ENCODE results near the gene MECR. TPM values are rescaled to one million over a fixed set of nuclear protein-coding genes. Genes with fewer than 3 reads are reported as not detected.

MECR gene
- total RNA-seq, 1 donor from 2014 or later = 33.1 TPM

DNA sequence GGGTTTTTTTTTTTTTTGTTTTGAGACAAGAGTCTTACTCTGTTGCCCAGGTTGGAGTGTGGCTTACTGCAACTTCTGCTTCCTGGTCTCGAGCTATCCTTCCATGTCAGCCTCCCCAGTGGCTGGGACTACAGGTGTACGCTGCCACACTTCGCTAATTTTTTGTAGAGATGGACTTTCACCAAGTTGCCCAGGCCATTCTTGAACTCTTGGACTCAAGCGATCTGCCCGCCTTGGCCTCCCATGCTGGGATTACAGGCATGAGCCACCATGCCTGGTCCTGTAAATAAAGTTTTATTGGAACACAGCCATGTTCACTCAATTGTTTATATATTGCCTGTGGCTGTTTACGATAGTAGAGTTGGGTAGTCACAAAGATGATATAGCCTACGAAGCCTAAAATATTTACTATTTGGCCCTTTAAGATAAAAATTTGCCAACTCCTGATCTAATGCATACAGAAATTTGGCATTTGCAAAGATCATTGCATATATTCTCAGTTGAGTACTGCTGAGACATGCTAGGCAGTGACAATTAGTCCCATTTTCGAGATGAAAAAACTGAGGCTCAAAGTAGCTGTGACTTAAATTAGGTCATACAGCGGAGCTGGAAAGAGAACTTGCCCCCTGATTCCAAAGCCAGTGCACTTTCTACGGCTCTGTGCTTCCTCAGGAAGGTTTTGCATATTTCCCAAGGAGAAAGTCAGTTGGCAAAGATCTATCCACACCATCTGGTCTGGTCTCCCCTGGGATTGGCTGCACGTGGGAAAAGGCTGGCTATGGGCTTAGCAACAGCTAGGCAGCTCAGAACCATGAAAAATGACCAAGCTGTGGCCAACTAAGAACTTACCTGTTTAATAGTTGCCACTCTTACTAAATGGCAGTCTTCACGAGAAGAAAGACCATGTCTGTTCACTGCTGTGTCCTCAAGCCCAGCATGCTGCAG lies 19.4 kb downstream of the MECR start:
- intact Hi-C loops (cut with micrococcal nuclease) = no loop called here
- DNase-seq (no peak), ATAC-seq (no peak)

DNA sequence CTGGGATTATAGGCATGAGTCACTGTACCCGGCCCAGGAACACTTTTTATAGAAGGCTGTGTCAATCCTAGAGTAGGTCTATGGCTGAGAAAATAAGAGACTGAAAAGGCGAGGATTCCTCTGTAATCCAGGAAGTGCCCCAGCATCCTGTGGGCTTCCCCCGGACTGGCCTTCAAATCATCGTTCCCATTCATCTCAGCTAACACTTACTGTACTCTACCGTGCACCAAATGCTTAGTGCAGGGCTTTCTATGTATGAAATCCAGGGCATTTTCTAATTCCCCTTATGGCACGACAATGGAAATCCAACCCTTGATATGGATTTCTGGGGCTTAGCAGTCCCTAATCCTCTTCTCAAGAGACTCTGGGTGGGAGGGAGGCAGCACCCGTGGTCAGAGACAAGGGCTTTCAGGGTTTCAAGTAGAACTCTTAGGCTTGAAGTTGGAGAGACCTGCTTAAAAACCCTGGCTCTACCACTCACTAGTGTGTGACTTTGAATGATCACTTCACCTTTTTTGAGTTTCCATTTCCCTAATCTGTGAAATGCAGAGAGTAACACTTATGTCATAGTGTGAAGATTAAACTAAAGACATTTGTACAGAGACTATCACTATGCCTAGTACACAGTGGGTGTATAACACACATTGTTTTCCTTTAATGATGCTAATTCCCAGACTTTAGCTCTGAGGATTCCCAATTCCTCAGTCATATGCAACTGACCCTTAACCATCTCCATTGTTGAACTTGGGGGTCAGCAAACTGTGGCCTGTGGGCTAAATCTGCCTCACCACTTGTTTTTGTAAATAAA lies 20.3 kb downstream of the MECR start:
- no peak for ATAC-seq
- no peak for DNase-seq
- intact Hi-C loops (cut with micrococcal nuclease) = no loop called here

GRCh38 chr1:29209173-29209572 lies 21.6 kb downstream of the MECR start:
- ATAC-seq (no peak), DNase-seq (no peak)
- intact Hi-C loops (cut with micrococcal nuclease) = no loop called here

DNA sequence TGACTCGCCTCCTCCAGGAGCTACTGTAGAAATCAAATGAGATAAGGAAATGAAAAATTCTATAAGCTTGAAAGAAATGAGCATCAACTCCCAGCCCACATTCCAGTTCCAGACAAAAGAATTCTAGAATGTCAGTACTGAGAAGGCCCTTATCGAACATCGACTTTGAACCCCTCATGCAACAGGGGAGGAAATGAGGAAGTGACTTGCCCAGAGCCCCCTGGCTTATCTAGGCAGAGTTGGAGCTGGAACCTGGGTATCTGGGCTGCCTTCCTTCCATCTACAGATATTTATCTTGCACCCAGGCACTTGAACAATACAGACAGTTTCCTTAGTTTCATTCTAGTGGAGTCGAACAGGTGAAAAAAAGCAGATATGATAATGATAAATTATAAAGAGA lies 22.3 kb downstream of the MECR start:
- no peak for DNase-seq
- ATAC-seq = no peak
- intact Hi-C loops (cut with micrococcal nuclease) = no loop called here

- ATAC-seq = peak; percentile 94
- peak; percentile 96 for DNase-seq
- intact Hi-C loops (cut with micrococcal nuclease) = loop anchor here (5.0 kb wide), 2 partner anchors 170 to 320 kb away; no protein-coding TSS in a partner anchor
These were observed 28.0 kb downstream of the MECR start for GRCh38 chr1:29202584-29203340.

GRCh38 chr1:29202053-29202452 lies 28.7 kb downstream of the MECR start:
- ATAC-seq = peak; percentile 18
- DNase-seq = no peak
- intact Hi-C loops (cut with micrococcal nuclease) = loop anchor here (5.0 kb wide), 2 partner anchors 170 to 320 kb away; no protein-coding TSS in a partner anchor

- intact Hi-C loops (cut with micrococcal nuclease) = loop anchor here (5.0 kb wide), 2 partner anchors 169 to 319 kb away; no protein-coding TSS in a partner anchor
- DNase-seq (no peak), ATAC-seq (no peak)
These were observed 29.1 kb downstream of the MECR start for GRCh38 chr1:29201595-29202051.

DNA sequence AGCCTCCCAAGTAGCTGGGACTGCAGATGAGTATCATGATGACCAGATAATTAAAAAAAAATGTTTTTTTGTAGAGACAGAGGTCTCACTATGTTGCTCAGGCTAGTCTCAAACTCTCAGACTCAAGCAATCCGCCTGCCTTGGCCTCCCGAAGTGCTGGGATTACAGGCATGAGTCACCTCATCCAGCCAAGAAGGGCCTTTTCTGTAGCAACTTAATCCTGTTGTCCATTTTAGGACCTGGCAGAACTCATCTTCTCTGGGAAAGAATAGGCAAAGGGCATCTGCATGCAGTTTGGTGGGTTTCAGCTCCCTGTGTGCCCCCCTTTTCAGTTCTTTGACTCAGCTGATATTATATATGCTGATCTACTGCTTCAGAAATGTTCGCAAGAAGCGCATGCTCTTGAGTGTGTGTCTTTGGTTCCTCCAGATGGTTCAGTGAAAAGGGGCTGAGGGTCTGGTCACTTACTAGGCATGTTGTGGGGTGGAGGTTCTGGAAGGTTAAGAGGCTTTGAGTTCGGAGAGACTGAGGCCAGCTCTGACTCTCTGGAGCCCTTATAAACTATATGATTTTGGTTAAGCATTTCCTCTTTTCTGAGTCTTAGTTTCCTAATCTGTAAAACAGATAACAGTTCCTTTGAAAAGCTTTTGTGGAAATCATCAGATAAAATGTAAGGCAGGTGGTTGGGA lies 29.7 kb downstream of the MECR start:
- intact Hi-C loops (cut with micrococcal nuclease) = loop anchor here (5.0 kb wide), 2 partner anchors 169 to 319 kb away; no protein-coding TSS in a partner anchor
- DNase-seq (no peak), ATAC-seq (no peak)

- intact Hi-C loops (cut with micrococcal nuclease) = no loop called here
- DNase-seq = no peak
- ATAC-seq = no peak
These were observed 32.7 kb downstream of the MECR start for GRCh38 chr1:29197993-29198392.

- DNase-seq (no peak), ATAC-seq (peak; percentile 68)
- intact Hi-C loops (cut with micrococcal nuclease) = no loop called here
These were observed 33.2 kb downstream of the MECR start for GRCh38 chr1:29197590-29197924.

DNA sequence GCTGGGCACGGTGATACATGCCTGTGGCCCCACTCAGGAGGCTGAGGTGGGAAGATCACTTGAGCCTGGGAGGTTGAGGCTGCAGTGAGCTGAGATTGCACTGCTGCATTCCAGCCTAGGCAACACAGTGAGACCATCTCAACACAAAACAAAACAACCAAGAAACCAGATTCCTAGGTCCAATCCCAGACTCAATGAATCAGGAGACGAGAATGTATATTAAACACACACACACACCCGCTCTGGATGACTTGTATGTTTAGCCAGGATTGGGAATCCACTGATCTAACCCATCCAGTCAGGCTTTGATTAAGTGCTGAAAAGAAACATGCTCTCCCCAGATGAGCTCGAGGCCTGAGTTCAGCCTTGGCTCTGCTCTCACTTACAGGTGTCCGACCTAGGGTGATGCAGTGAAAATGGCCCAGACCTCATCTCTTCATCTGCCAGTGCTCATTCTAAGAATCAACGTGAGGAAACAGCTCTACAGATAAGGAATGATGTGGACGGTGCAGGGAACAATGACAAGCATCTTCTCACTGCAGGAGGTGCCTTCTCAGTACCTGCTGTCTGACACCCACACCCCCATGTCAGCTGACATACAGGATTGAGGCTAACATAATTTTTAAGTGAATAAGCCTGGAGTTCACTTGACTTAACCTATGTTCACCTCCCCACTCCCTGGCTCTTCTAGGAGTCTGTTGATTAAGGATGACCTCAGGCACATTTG lies 33.7 kb downstream of the MECR start:
- ATAC-seq (no peak), DNase-seq (no peak)
- intact Hi-C loops (cut with micrococcal nuclease) = no loop called here

DNA sequence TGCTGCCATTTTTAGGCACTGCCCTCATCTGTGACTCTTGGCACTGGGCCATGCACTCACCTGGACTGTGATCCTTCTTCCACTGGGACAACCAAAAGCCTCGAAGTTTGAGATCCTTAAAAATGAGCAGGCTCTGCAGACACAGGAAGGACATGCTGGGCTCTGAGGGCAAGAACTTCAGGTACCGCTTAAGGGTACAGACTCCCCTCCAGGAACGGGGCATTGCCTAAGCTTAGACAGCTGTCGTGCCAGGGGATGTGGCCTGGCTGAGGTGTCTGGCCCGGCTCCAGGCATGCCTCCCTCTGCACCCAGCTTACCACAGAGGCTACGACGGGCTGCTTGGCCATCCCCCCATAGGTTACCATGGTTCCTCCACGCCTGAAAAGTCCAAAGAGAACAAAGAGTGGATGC lies 34.8 kb downstream of the MECR start:
- no peak for DNase-seq
- ATAC-seq = peak; percentile 32
- intact Hi-C loops (cut with micrococcal nuclease) = no loop called here

GRCh38 chr1:29193879-29194455 lies 36.8 kb downstream of the MECR start:
- DNase-seq (no peak), ATAC-seq (no peak)
- intact Hi-C loops (cut with micrococcal nuclease) = no loop called here

DNA sequence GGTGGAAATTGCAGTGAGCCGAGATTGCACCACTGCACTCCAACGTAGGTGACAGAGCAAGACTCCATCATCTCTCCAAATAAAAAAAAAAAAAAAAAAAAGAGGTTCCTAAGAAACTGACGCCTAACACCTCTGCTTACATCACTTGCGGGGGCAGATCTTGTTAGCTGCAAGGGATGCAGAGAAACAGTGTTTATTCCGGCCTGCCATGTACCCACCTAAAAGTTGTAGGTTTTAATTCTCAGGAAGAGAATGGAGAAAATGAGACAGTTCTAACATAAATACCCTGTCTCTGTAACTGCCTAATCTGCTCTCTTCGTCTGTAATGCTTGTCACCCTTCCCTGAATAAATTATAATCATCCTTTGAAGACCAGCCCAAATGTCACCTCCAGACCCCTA lies 40.0 kb downstream of the MECR start:
- intact Hi-C loops (cut with micrococcal nuclease) = no loop called here
- DNase-seq = no peak
- ATAC-seq = no peak

DNA sequence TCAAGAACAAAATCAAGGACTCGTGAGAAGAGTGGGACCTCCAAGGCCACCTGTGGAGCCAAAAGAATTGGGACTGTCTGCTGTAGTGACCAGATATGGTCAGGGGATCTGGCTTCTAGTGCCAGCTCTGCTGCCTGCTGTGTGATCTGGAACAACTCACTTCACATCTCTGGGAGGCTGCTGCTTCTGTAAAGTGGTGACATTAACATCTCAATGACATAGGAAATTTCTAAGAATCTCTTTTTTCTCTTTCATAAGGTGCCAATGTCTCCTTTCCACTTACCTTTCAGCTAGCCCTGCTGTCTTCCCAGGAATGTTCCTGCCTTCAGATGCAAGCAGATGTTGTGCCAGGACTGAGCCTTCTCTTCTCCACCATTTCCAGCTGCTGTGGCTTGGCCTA lies 44.0 kb downstream of the MECR start:
- DNase-seq = no peak
- no peak for ATAC-seq
- intact Hi-C loops (cut with micrococcal nuclease) = no loop called here

DNA sequence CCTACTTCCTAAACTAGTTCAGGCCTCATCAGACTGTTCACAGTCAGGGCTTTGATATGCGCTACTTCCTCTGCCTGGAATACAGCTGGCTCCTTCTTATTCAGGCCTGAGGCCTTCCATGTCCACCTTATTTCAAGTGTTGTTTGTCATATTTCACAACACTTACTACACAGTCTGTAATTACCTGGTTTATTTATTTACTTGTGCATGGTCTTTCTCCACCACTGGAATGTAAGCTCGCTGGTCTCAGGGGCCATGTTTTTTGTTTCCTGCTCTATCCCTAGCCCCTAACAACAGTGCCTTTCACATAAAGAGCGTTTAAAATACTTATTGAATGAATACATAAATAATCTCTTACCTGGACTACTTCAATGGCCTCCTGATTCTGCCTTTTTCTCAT lies 44.5 kb downstream of the MECR start:
- intact Hi-C loops (cut with micrococcal nuclease) = no loop called here
- no peak for ATAC-seq

DNA sequence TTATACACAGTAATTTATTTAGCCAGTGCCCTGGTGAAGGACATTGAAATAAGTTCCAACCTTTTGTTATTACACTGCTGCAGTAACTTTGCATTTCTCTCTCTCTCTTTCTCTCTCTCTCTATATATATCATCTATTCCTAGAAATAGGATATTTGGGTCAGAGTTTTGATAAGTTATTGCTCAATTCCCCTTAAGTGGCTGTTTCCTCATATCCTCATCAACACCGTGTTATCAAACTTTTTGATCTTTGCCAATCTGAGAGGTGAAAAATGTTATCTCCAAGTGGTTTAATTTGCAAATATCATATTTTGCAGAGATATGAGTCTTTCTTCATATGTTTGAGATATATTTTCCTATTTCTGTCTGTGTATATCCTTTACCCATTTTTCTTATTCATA lies 47.4 kb downstream of the MECR start:
- intact Hi-C loops (cut with micrococcal nuclease) = no loop called here

More for the DNA sequence above, 44.5 kb downstream of the MECR start:
- no peak for DNase-seq

More for the DNA sequence above, 47.4 kb downstream of the MECR start:
- DNase-seq = no peak
- ATAC-seq = no peak
